Glomerular endothelial cell (primary cell): ENCODE data around the gene DPT. TPM values are rescaled to one million over a fixed set of nuclear protein-coding genes. Genes with fewer than 3 reads are reported as not detected.
"Not testable (repeated sequence)": the region's sequence is repeated elsewhere in the genome, so short reads cannot be mapped to it uniquely, and the experiment has no call there.

Experiments
- DNase-seq: peaks from one replicate; pipeline ENCODE4 v3.0.0-alpha.2; 2011; ENCODE audit warnings: low read depth, low spot score; ENCODE audit errors: extremely low read depth
- total RNA-seq: library from RNA; depleted of rRNA; stranded (reverse); fragments of >200 nt; gene quantifications from 2 replicates; pipeline ENCODE4 v1.2.3, GENCODE V29; 2015

DPT gene
- total RNA-seq, result not detected in 2 replicates

GRCh38 chr1:168728473-168729404 lies at the start of gene DPT:
Gene DPT, minus strand, starts transcription at chr1:168729206. Its CDS starts 32 bp downstream, at chr1:168729174.
- DNase-seq, result no peak

- DNase-seq, result no peak
These were observed 46.4 kb upstream of the DPT start for GRCh38 chr1:168775366-168775765.

- no peak for DNase-seq
These were observed 45.2 kb upstream of the DPT start for GRCh38 chr1:168774241-168774640.

- DNase-seq, result no peak
These were observed 43.5 kb upstream of the DPT start for GRCh38 chr1:168772428-168773060.

GRCh38 chr1:168771104-168771630 lies 42.2 kb upstream of the DPT start:
- no peak for DNase-seq

GRCh38 chr1:168769893-168770292 lies 40.9 kb upstream of the DPT start:
- not testable (repeated sequence) for DNase-seq

- no peak for DNase-seq
These were observed 39.0 kb upstream of the DPT start for GRCh38 chr1:168767894-168768584.

GRCh38 chr1:168766568-168766967 lies 37.6 kb upstream of the DPT start:
- no peak for DNase-seq

GRCh38 chr1:168763031-168763430 lies 34.0 kb upstream of the DPT start:
- no peak for DNase-seq

GRCh38 chr1:168762473-168762872 lies 33.5 kb upstream of the DPT start:
- no peak for DNase-seq

- no peak for DNase-seq
These were observed 31.8 kb upstream of the DPT start for GRCh38 chr1:168760781-168761180.

GRCh38 chr1:168760241-168760640 lies 31.2 kb upstream of the DPT start:
- DNase-seq, result no peak

- DNase-seq, result no peak
These were observed 30.1 kb upstream of the DPT start for GRCh38 chr1:168759077-168759476.

- DNase-seq, result no peak
These were observed 29.5 kb upstream of the DPT start for GRCh38 chr1:168758503-168758902.

GRCh38 chr1:168755800-168756418 lies 26.9 kb upstream of the DPT start:
- DNase-seq, result no peak

- no peak for DNase-seq
These were observed 23.3 kb upstream of the DPT start for GRCh38 chr1:168752171-168752832.

- DNase-seq, result no peak
These were observed 22.2 kb upstream of the DPT start for GRCh38 chr1:168751195-168751650.

- no peak for DNase-seq
These were observed 14.1 kb upstream of the DPT start for GRCh38 chr1:168742994-168743650.

- DNase-seq, result no peak
These were observed 13.4 kb upstream of the DPT start for GRCh38 chr1:168742386-168742785.

- DNase-seq, result no peak
These were observed 10.9 kb upstream of the DPT start for GRCh38 chr1:168739908-168740307.
